Endodermal cell (in vitro differentiated cells): ENCODE results near the gene BTBD9. TPM values are rescaled to one million over a fixed set of nuclear protein-coding genes. Genes with fewer than 3 reads are reported as not detected.

Experiments
- DNase-seq: peaks from one replicate; pipeline ENCODE4 v3.0.0-alpha.2; 2017
- H3K27ac ChIP-seq: 2 replicates; pipeline ENCODE4 v1.5.1; 2013; ENCODE audit warnings: mild to moderate bottlenecking, low read depth, low read length, moderate library complexity
- H3K27me3 ChIP-seq: 2 replicates; pipeline ENCODE4 v1.6.1; 2013; ENCODE audit warnings: mild to moderate bottlenecking, low read length, moderate library complexity; ENCODE audit not compliant: insufficient read depth, control insufficient read depth, poor library complexity, severe bottlenecking
- H3K36me3 ChIP-seq: 2 replicates; pipeline ENCODE4 v1.7.0; 2013; ENCODE audit warnings: mild to moderate bottlenecking, low read length, moderate library complexity; ENCODE audit not compliant: control insufficient read depth, insufficient read depth
- H3K4me1 ChIP-seq: one replicate; pipeline ENCODE4 v1.7.0; 2013; ENCODE audit warnings: low read length; ENCODE audit not compliant: control insufficient read depth, insufficient read depth
- H3K4me3 ChIP-seq: 2 replicates; pipeline ENCODE4 v1.5.1; 2013; ENCODE audit warnings: mild to moderate bottlenecking, low read length, moderate library complexity
- H3K9ac ChIP-seq: 2 replicates; pipeline ENCODE4 v1.6.1; 2013; ENCODE audit warnings: mild to moderate bottlenecking, low read length, moderate library complexity; ENCODE audit not compliant: poor library complexity, severe bottlenecking; ENCODE audit errors: extremely low read depth
- H3K9me3 ChIP-seq: 2 replicates; pipeline ENCODE4 v1.6.1; 2013; ENCODE audit warnings: mild to moderate bottlenecking, low read length, moderate library complexity; ENCODE audit not compliant: control insufficient read depth
- H3K27ac Mint-ChIP-seq: 2 replicates; pipeline ENCODE4 v1.8.0; 2020; ENCODE audit warnings: mixed read lengths
- H3K27me3 Mint-ChIP-seq: 2 replicates; pipeline ENCODE4 v1.8.0; 2021; ENCODE audit warnings: mild to moderate bottlenecking, mixed read lengths; ENCODE audit not compliant: insufficient read depth
- H3K36me3 Mint-ChIP-seq: 2 replicates; pipeline ENCODE4 v1.8.0; 2020; ENCODE audit warnings: low read depth, mixed read lengths
- H3K4me1 Mint-ChIP-seq: 2 replicates; pipeline ENCODE4 v1.8.0; 2020; ENCODE audit warnings: mixed read lengths
- H3K4me3 Mint-ChIP-seq: 2 replicates; pipeline ENCODE4 v1.8.0; 2020; ENCODE audit warnings: mild to moderate bottlenecking, moderate library complexity, mixed read lengths
- H3K9me3 Mint-ChIP-seq: 2 replicates; pipeline ENCODE4 v1.8.0; 2020; ENCODE audit warnings: mild to moderate bottlenecking, mixed read lengths
- CTCF ChIP-seq: fragments of 200-600 bp; sonication (generic); conservative IDR thresholded peaks from 2 replicates; pipeline ENCODE4 v1.5.0; 2021; ENCODE audit warnings: antibody characterized with exemption, mild to moderate bottlenecking
- WGBS, 2 experiments: methylation state at CpG; one replicate each; pipeline versions ENCODE4 v1.1.5 to v1.1.7; 2013; ENCODE audit warnings: missing lambda C conversion rate in 2 of 2, mixed read lengths in 1 of 2; ENCODE audit not compliant: insufficient coverage in 1 of 2, insufficient read length in 1 of 2; 5-methylcytosine and 5-hydroxymethylcytosine counted together
- long read RNA-seq, 4 experiments: library from polyadenylated mRNA in 2 of 4; library from RNA in 1 of 4; library from capped mRNA in 1 of 4; stranded (forward) in 3 of 4; unstranded in 1 of 4; transcript quantifications; one replicate each; pipeline ENCODE4 v2.0.0, GENCODE V29; 2020 to 2021; ENCODE audit warnings: inconsistent platforms in 1 of 4
- polyA plus RNA-seq, 2 experiments: library from polyadenylated mRNA; stranded (reverse); fragments of 50-300 nt; gene quantifications; one replicate each; pipeline ENCODE4 v1.2.3, GENCODE V29; 2013
- total RNA-seq, 2 donors: library from RNA; stranded (reverse); fragmentation: NEBNext Ultra II Directional in 1 of 2; extraction: Animal tissue kit (Norgen Biotek cat#: 25700) in 1 of 2; gene quantifications; 2 replicates in 1 of 2; 3 replicates in 1 of 2; pipeline ENCODE4 v1.2.1, GENCODE V29; 2021

The BTBD9 gene
- 10 to 100 TPM in 1 of 2 donors, 1 to 10 TPM in 1; 7.6 to 12.3 TPM for total RNA-seq
- polyA plus RNA-seq (2013, experiment 1 of 2) = 5.7 TPM
- polyA plus RNA-seq (2013, experiment 2 of 2) = 4.3 TPM
- long read RNA-seq, experiment 1, partial matches to known transcripts = 0 of 2 reads
- long read RNA-seq, experiment 1, other reads (novel, unspliced or antisense) = 2 of 2 reads
- long read RNA-seq, experiment 2, partial matches to known transcripts = 0 of 4 reads
- long read RNA-seq, experiment 2, other reads (novel, unspliced or antisense) = 4 of 4 reads
- long read RNA-seq, experiment 3, partial matches to known transcripts = 1 of 1 reads
- long read RNA-seq, experiment 3, other reads (novel, unspliced or antisense) = 0 of 1 reads
- long read RNA-seq, experiment 4 = 0 reads

GRCh38 chr6:38639498-38640215 is at the start of gene BTBD9:
Gene BTBD9, minus strand, starts transcription at chr6:38639929.
- no peak for TF ChIP-seq CTCF
- no peaks in the 10 kb centered on the region for H3K9me3 Mint-ChIP-seq

GRCh38 chr6:38688579-38689087 is 48.9 kb upstream of the BTBD9 start:
- H3K4me3 Mint-ChIP-seq = no peak overlapping the region
- H3K36me3 Mint-ChIP-seq = peaks cover 35% of the 10 kb centered on the region
- peaks cover 4% of the 10 kb centered on the region for H3K9me3 ChIP-seq
- peaks cover 3% of the 10 kb centered on the region for H3K4me1 ChIP-seq
- DNase-seq = peak; percentile 61
- no peak overlapping the region for H3K9ac ChIP-seq
- 95% methylated on average over 6 of the region's 6 CpGs; no CpG with 5 or more reads in 1 of the 2 experiments for WGBS, 2 experiments
- H3K36me3 ChIP-seq = peaks cover 30% of the 10 kb centered on the region
- H3K27me3 ChIP-seq = no peaks in the 10 kb centered on the region
- H3K27ac ChIP-seq = no peak overlapping the region
- no peak overlapping the region for H3K4me3 ChIP-seq
- no peaks in the 10 kb centered on the region for H3K27me3 Mint-ChIP-seq
- H3K9me3 Mint-ChIP-seq = no peaks in the 10 kb centered on the region
- no peak overlapping the region for H3K27ac Mint-ChIP-seq
- peaks cover 13% of the 10 kb centered on the region for H3K4me1 Mint-ChIP-seq
- peak; percentile 31 for TF ChIP-seq CTCF

More at GRCh38 chr6:38639498-38640215, at the start of gene BTBD9:
- Histone ChIP-seq H3K4me3 (peak within 1 kb of the TSS; percentile 83), H3K27ac (peak within 1 kb of the TSS; percentile 80), H3K27me3 (peaks cover 41% of the 10 kb centered on the region), H3K36me3 (no peaks in the 10 kb centered on the region), H3K9ac (peak within 1 kb of the TSS; percentile 73), H3K9me3 (peaks cover 5% of the 10 kb centered on the region), H3K4me1 (peaks cover 5% of the 10 kb centered on the region)
- peak within 1 kb of the TSS; percentile 78 for H3K4me3 Mint-ChIP-seq
- 0% methylated on average over 9 to 82 of the region's 82 CpGs for WGBS, 2 experiments
- DNase-seq = peak; percentile 91
- H3K27me3 Mint-ChIP-seq = peaks cover 51% of the 10 kb centered on the region
- H3K36me3 Mint-ChIP-seq = no peaks in the 10 kb centered on the region
- peak within 1 kb of the TSS; percentile 69 for H3K27ac Mint-ChIP-seq
- peaks cover 26% of the 10 kb centered on the region for H3K4me1 Mint-ChIP-seq

- peaks cover 13% of the 10 kb centered on the region for H3K4me1 Mint-ChIP-seq
These were observed 47.8 kb upstream of the BTBD9 start for GRCh38 chr6:38687549-38687948.

More at GRCh38 chr6:38687549-38687948, 47.8 kb upstream of the BTBD9 start:
- Mint-ChIP-seq H3K9me3 (no peaks in the 10 kb centered on the region), H3K27me3 (no peaks in the 10 kb centered on the region), H3K4me3 (no peak overlapping the region), H3K36me3 (peaks cover 41% of the 10 kb centered on the region), H3K27ac (no peak overlapping the region)
- no peak overlapping the region for H3K4me3 ChIP-seq
- no peak overlapping the region for H3K27ac ChIP-seq
- H3K9me3 ChIP-seq = peaks cover 4% of the 10 kb centered on the region
- H3K36me3 ChIP-seq = peaks cover 39% of the 10 kb centered on the region
- TF ChIP-seq CTCF = no peak
- no peak for DNase-seq
- H3K27me3 ChIP-seq = no peaks in the 10 kb centered on the region
- 94 to 100% methylated on average over 1 of the region's 1 CpG for WGBS, 2 experiments
- peaks cover 3% of the 10 kb centered on the region for H3K4me1 ChIP-seq
- no peak overlapping the region for H3K9ac ChIP-seq
